Cardiac fibroblast (primary cell): Measurements from ENCODE around the gene LIF.
"Not testable (repeated sequence)": the region's sequence is repeated elsewhere in the genome, so short reads cannot be mapped to it uniquely, and the experiment has no call there.

ENCODE experiments used
- DNase-seq, 2 donors: peaks; one replicate each; pipeline versions ENCODE4 v3.0.0 to v3.0.0-alpha.2; 2010; ENCODE audit warnings: low read depth in 2 of 2
- H3K4me3 ChIP-seq, 2 donors: replicated peaks in 1 of 2; 1 replicate in 1 of 2; 2 replicates in 1 of 2; pipeline ENCODE4 v1.5.1; 2011; ENCODE audit warnings: low read depth in 2 of 2, low read length in 2 of 2, mild to moderate bottlenecking in 2 of 2, moderate library complexity in 1 of 2
- TF ChIP-seq, protein P1 (sequence below): IDR thresholded peaks from one replicate; pipeline ENCODE4 v1.5.1; 2011; ENCODE audit warnings: low read depth, mild to moderate bottlenecking, low read length, inconsistent platforms

The LIF gene

DNA sequence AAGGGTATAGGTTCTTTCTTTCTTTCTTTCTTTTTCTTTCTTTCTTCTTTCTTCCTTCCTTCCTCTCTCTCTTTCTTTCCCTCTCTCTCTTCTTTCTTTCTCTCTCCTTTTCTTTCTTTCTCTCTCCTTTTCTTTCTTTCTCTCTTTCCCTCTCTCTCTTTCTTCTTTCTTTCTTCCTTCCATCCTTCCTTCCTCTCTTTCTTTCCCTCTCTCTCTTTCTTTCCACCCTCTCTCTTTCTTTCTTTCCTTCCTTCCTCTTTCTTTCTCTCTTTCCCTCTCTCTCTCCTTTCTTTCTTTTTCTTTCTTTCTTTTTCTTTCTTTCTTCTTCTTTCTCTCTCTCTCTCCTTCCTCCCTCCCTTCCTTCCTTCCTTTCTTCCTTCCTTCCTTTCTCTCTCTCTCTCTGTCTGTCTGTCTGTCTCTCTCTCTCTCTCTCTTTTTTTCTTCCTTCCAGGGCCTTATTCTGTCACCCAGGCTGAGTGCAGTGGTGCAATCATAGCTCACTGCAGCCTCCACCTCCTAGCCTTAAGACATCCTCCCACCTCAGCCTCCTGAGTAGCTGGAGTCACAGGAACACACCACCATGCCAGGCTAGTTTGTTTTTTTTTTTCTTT, 26.8 kb downstream of the LIF start:
- DNase-seq, result no peak
- no peak overlapping the region for H3K4me3 ChIP-seq
- TF ChIP-seq, protein P1, sequence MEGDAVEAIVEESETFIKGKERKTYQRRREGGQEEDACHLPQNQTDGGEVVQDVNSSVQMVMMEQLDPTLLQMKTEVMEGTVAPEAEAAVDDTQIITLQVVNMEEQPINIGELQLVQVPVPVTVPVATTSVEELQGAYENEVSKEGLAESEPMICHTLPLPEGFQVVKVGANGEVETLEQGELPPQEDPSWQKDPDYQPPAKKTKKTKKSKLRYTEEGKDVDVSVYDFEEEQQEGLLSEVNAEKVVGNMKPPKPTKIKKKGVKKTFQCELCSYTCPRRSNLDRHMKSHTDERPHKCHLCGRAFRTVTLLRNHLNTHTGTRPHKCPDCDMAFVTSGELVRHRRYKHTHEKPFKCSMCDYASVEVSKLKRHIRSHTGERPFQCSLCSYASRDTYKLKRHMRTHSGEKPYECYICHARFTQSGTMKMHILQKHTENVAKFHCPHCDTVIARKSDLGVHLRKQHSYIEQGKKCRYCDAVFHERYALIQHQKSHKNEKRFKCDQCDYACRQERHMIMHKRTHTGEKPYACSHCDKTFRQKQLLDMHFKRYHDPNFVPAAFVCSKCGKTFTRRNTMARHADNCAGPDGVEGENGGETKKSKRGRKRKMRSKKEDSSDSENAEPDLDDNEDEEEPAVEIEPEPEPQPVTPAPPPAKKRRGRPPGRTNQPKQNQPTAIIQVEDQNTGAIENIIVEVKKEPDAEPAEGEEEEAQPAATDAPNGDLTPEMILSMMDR, result no peak

DNA sequence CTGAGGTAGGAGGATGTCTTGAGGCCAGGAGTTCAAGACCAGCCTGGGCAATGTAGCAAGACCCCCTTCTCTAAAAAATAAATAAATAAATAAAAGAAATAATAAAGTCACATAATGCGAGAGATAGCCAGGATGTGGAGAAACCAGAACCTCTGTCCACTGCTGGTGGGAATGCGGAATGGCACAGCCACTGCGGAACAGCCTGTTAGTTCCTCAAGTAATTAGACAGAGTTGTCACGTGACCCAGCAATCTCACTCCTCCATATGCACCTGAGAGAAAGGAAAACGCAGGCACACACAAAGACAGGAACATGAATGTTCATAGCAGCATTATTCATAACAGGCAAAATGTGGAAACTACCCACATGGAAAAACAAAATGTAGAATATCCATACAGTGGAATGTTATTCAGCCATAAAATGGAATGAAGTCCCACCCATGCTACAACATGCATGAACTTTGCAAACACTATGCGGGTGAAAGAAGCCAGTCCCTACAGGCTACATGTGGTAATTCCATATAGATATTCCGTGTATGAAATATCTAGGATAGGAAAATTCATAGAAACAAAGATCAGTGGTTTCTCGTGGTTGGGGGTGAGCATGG, 27.4 kb downstream of the LIF start:
- no peak overlapping the region for H3K4me3 ChIP-seq
- TF ChIP-seq, protein P1, result no peak
- no peak for DNase-seq

DNA sequence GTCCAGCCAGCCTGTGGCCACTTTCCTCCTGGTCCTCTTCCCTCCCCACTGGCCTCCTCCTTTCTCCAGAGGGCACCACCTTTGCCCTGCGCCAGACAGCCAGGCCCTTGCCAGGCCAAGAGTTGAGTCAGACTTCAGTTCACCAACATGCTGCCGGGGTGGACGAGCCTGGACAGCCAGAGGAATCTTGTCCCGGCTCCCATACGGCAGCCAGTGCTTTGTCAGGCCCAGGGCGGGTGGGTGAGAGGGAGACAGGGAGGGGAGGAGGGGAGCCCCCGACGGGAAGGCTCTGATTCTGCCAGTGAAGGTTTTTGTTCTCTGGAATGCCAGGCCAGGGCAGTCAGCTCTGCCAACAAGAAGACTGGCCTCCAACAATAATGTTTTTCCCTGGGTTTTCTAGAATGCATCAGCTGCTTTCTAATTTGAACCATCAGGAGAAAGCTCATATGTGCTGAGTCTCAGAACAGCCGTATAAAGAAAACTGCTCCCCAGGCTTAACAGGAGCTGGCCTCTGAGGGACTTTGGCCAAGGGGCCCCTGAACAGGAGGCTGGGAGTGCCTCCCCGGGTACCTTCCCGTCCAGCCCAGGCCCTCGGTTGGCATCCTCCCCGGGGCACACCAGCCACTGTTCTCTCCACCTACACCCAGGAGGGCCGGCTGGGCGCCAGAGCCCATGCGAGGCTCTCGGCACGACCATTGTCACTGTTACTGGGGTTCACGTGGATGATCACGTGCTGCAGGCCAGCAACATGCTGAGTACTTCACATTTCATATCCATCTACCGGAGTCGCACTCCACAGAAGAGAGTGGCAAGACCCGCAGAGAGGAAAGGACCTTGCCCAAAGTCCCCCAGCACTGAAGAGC, 28.6 kb downstream of the LIF start:
- TF ChIP-seq, protein P1, result no peak
- H3K4me3 ChIP-seq, result no peak overlapping the region
- DNase-seq, result no peak

DNA sequence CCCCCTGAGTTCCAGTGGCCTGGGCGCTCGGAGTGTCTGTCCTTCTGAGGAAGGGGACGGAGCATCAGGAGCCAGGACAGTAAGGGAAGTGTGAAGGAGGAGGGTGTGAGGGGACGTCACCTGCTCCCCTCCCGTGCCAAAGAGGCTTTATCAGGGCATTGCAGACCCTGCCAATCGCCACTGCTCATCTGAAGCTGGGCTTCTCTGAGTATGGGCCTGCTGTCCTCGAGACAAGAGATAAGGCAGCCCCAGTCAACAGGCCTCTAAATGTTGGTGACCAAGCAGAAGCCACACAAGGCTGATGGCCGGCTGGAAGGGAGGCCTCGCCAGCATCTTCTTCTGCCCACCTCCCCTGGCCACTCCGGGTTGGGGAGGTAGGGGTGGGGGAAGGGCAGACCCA, 29.8 kb downstream of the LIF start:
- no peak overlapping the region for H3K4me3 ChIP-seq
- TF ChIP-seq, protein P1, result no peak
- no peak for DNase-seq

DNA sequence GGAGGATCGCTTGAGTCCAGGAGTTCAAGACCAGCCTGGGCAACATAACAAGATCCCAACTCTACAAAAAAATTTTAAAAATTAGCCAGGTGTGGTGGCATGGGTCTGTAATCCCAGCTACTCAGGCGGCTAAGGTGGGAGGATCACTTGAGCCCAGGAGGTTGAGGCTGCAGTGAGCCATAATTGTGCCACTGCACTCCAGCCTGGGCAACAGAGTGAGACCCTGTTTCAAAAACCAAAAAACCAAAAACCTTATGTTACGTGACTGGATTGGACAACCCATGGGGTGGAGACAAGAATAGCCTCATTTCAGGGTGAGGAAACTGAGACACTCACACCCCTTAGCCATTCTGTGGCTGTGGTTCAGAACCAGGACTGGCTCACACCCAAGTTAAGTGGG, 30.3 kb downstream of the LIF start:
- not testable (repeated sequence) for H3K4me3 ChIP-seq, DNase-seq

DNA sequence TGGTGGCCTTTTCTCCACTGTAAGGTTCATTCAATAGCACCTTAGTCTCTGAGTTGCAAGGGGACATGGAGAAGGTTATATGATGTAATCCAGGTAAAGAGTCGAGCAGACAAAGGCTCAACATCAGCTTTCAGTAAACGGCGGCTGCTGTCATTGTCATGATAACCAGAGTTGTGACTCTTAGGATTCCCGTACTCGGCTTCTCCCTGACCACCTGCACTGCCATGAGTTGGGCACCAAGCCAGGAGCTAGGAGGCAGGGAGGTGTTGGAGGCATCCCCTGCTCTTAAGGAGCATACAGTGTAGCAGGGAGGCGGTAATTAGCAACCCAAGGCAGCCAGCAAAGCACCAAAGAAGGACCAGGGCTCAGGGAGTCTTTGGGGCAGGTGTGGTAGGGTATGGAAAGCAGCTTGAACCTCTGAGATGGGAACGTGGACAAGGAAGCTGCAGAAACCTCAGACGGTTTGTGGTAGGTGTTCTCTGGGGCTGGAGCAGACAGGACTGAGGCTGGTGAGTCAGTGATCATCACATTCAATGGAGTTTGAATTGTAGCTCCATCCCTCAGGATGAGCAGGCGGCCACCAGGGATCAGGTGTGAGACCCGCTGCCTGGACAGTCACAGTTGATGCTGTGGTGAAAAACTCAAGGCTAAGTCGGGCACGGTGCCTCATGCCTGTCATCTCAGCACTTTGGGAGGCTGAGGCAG, 31.7 kb downstream of the LIF start:
- TF ChIP-seq, protein P1, result no peak
- peak in 1 of 2 donors; percentile 57 for DNase-seq
- H3K4me3 ChIP-seq, result no peak overlapping the region
